Left ventricle myocardium inferior (tissue), 1 donor: ENCODE measurements around the gene VIPR2. TPM values are rescaled to one million over a fixed set of nuclear protein-coding genes. Genes with fewer than 3 reads are reported as not detected.
"Not testable (repeated sequence)": the region's sequence is repeated elsewhere in the genome, so short reads cannot be mapped to it uniquely, and the experiment has no call there.

ENCODE experiments used
- DNase-seq: peaks from one replicate; pipeline ENCODE4 v3.0.0-alpha.2; 2020
- H3K27ac ChIP-seq: fragments of 200-600 bp; replicated peaks from 2 replicates; pipeline ENCODE4 v1.8.0; 2021
- H3K27me3 ChIP-seq: fragments of 200-600 bp; 2 replicates; pipeline ENCODE4 v1.8.0; 2021; ENCODE audit warnings: low read depth
- H3K36me3 ChIP-seq: fragments of 200-600 bp; 2 replicates; pipeline ENCODE4 v1.8.0; 2021
- H3K4me1 ChIP-seq: fragments of 200-600 bp; 2 replicates; pipeline ENCODE4 v1.8.0; 2021
- H3K4me3 ChIP-seq: fragments of 200-600 bp; 2 replicates; pipeline ENCODE4 v1.8.0; 2021; ENCODE audit warnings: mild to moderate bottlenecking, moderate library complexity
- H3K9me3 ChIP-seq: fragments of 200-600 bp; replicated peaks from 2 replicates; pipeline ENCODE4 v1.8.0; 2021
- intact Hi-C: fragments of 100-400 bp; cut with micrococcal nuclease; formaldehyde crosslinking; loops from one replicate; pipeline ENCODE4 v1.11.0; 2022
- total RNA-seq: library from RNA; stranded (reverse); fragmentation: NEBNext Ultra II Directional; extraction: Animal tissue kit (Norgen Biotek cat#: 25700); gene quantifications from one replicate; pipeline ENCODE4 v1.2.1, GENCODE V29; 2021
- TF ChIP-seq, protein P1 (sequence below): fragments of 200-600 bp; IDR thresholded peaks from 2 replicates; pipeline ENCODE4 v1.8.0; 2021; ENCODE audit warnings: antibody characterized with exemption, mild to moderate bottlenecking, borderline replicate concordance
- donor health status: DM: no; HTN: yes; CAD: no; lungs with severe emphysema.

The VIPR2 gene
- total RNA-seq, 1 donor from 2014 or later, result 17.5 TPM

DNA sequence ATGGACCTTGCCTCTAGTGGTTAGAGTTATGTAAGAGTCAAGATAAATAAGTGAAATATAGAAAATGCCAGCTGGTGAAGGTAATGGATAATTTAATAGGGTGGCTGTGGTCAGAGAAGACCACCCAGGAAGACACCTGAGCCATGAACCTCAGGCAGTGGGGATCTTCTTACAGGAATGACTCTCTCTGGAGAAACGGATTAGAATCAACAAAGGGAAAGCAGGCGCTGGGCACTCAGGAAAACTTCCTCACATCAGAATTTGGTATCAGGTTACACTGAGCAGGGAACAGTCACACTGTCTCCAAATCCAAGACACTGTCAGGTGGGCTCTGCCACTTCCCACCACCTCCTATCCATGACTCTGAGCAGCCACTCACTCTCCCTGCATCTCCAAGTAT, 155.7 kb downstream of the VIPR2 start:
- H3K27me3 ChIP-seq, result peaks cover 55% of the 10 kb centered on the region
- intact Hi-C loops, result no loop called here
- TF ChIP-seq, protein P1, sequence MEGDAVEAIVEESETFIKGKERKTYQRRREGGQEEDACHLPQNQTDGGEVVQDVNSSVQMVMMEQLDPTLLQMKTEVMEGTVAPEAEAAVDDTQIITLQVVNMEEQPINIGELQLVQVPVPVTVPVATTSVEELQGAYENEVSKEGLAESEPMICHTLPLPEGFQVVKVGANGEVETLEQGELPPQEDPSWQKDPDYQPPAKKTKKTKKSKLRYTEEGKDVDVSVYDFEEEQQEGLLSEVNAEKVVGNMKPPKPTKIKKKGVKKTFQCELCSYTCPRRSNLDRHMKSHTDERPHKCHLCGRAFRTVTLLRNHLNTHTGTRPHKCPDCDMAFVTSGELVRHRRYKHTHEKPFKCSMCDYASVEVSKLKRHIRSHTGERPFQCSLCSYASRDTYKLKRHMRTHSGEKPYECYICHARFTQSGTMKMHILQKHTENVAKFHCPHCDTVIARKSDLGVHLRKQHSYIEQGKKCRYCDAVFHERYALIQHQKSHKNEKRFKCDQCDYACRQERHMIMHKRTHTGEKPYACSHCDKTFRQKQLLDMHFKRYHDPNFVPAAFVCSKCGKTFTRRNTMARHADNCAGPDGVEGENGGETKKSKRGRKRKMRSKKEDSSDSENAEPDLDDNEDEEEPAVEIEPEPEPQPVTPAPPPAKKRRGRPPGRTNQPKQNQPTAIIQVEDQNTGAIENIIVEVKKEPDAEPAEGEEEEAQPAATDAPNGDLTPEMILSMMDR, result no peak

DNA sequence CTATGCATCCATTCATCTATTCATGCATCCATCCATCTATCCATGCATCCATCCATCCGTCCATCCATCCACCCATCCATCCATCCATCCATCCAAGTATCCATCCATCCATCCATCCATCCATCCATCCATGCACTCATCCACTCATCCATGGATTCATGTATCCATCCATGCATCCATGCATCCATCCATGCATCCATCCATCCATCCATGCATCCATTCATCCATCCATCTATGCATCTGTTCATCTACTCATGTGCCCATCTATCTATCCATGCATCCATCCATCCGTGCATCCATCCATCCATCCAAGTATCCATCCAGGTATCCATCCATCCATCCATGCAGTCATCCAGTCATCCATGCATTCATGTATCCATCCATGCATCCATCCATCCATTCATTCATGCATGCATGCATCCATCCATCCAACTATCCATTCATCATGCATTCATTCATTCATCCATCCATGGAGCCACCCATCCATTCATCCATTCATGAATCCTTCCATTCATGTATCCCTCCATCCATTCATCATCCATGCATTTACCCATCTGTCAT, 156.3 kb downstream of the VIPR2 start:
- Histone ChIP-seq H3K27ac (no peak overlapping the region), H3K36me3 (no peaks in the 10 kb centered on the region), H3K9me3 (peaks cover 9% of the 10 kb centered on the region), H3K27me3 (peaks cover 49% of the 10 kb centered on the region), H3K4me1 (no peaks in the 10 kb centered on the region), H3K4me3 (no peak overlapping the region)
- intact Hi-C loops, result no loop called here
- TF ChIP-seq, protein P1, result no peak
- no peak for DNase-seq

More for the DNA sequence above, 155.7 kb downstream of the VIPR2 start:
- H3K4me3 ChIP-seq, result no peak overlapping the region
- no peaks in the 10 kb centered on the region for H3K4me1 ChIP-seq
- no peak for DNase-seq
- H3K9me3 ChIP-seq, result peaks cover 2% of the 10 kb centered on the region
- H3K27ac ChIP-seq, result no peak overlapping the region
- no peaks in the 10 kb centered on the region for H3K36me3 ChIP-seq

DNA sequence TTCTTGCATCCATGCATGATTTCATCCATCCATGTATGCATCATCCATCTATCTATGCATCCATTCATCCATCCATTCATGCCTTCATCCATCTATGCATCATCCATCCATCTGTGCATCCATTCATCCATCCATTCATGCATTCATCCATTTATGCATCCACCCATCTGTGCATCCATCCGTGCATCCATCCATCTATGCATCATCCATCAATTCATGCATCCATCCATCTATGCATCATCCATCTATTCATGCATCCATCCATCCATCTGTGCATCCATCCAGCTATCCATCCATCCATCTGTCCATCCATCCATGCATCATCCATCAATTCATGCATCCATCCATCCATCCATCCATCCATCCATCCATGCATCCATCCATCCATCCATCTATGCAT, 157.0 kb downstream of the VIPR2 start:
- no peak for DNase-seq
- H3K27me3 ChIP-seq, result peaks cover 42% of the 10 kb centered on the region
- H3K36me3 ChIP-seq, result no peaks in the 10 kb centered on the region
- no peak overlapping the region for H3K27ac ChIP-seq
- H3K4me3 ChIP-seq, result no peak overlapping the region
- H3K9me3 ChIP-seq, result peaks cover 15% of the 10 kb centered on the region
- intact Hi-C loops, result no loop called here
- TF ChIP-seq, protein P1, result no peak
- no peaks in the 10 kb centered on the region for H3K4me1 ChIP-seq

DNA sequence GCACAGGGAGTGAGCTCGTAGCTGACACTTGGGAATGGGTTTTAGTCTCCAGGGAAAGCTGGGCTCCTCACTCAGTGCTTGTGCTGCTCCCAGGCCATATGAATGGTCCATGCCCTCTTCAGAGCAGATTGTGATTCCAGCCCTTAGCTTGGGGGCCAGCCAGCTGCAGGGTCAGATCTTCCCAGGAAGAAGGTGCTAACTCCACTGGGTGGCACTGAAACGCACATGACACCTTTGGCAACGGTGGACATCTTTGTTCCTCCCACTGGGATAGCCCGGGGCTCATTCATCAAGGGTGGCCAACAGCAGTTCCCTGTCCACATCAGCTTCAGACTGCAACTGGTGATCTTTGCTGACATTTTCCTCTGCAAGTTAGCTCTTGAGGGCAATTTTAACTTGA, 159.1 kb downstream of the VIPR2 start:
- intact Hi-C loops, result no loop called here
- no peak for DNase-seq
- no peak overlapping the region for H3K27ac ChIP-seq
- H3K4me1 ChIP-seq, result no peaks in the 10 kb centered on the region
- peaks cover 22% of the 10 kb centered on the region for H3K27me3 ChIP-seq
- H3K4me3 ChIP-seq, result no peak overlapping the region
- H3K9me3 ChIP-seq, result peaks cover 35% of the 10 kb centered on the region
- H3K36me3 ChIP-seq, result no peaks in the 10 kb centered on the region
- TF ChIP-seq, protein P1, result no peak

DNA sequence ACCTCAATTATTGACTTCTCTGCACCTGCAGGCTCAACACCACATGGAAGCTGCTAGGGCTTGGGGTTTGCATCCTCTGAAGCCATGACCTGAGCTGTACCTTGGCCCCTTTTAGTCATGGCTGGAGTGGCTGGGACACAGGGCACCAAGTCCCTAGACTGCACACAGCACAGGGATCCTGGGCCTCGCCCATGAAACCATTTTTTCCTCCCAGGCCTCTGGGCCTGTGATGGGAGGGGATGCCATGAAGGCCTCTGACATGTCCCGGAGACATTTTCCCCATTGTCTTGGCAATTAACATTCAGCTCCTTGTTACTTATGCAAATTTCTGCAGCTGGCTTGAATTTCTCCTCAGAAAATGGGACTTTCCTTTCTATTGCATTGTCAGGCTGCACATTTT, 160.7 kb downstream of the VIPR2 start:
- H3K27me3 ChIP-seq, intact Hi-C loops, DNase-seq, H3K36me3 ChIP-seq, H3K4me3 ChIP-seq, H3K4me1 ChIP-seq, H3K27ac ChIP-seq: not testable (repeated sequence)
- H3K9me3 ChIP-seq, result peaks cover 35% of the 10 kb centered on the region

DNA sequence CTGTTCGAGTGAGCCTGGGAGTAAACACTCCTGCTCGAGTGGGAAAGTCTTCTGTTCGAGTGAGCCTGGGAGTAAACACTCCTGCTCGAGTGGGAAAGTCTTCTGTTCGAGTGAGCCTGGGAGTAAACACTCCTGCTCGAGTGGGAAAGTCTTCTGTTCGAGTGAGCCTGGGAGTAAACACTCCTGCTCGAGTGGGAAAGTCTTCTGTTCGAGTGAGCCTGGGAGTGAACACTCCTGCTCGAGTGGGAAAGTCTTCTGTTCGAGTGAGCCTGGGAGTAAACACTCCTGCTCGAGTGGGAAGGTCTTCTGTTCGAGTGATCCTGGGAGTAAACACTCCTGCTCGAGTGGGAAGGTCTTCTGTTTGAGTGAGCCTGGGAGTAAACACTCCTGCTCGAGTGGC, 162.6 kb downstream of the VIPR2 start:
- H3K36me3 ChIP-seq, intact Hi-C loops, H3K27ac ChIP-seq, H3K4me1 ChIP-seq, DNase-seq, H3K27me3 ChIP-seq, H3K4me3 ChIP-seq: not testable (repeated sequence)
- peaks cover 35% of the 10 kb centered on the region for H3K9me3 ChIP-seq
